Activated CD4-positive, alpha-beta memory T cell treated with anti-CD3 and anti-CD28 coated beads, Interleukin-2, amount 10 ng/mL, durations not matched to agents 7 days and 5 days (primary cell): ENCODE results near the gene SLC24A4. TPM values are rescaled to one million over a fixed set of nuclear protein-coding genes. Genes with fewer than 3 reads are reported as not detected.
"Not testable (repeated sequence)": the region's sequence is repeated elsewhere in the genome, so short reads cannot be mapped to it uniquely, and the experiment has no call there.

Experiments used
- CTCF ChIA-PET: fragments of 350-600 bp; sonication (Branson Sonifier 250); formaldehyde crosslinking; loops from one replicate; lab custom pipeline; 2021; ENCODE audit warnings: antibody characterized with exemption, inconsistent platforms; lab: Charles Lee
- POLR2A ChIA-PET: fragments of 350-600 bp; sonication (Branson Sonifier 250); formaldehyde crosslinking; loops from one replicate; lab custom pipeline; 2021; ENCODE audit warnings: antibody characterized with exemption; lab: Charles Lee
- DNase-seq: peaks from one replicate; pipeline ENCODE4 v3.0.0-alpha.2; 2020
- H3K27ac Mint-ChIP-seq: one replicate; pipeline ENCODE4 v1.8.0; 2021; ENCODE audit warnings: mild to moderate bottlenecking, mixed read lengths
- H3K27me3 Mint-ChIP-seq: one replicate; pipeline ENCODE4 v1.8.0; 2021; ENCODE audit warnings: mixed read lengths
- H3K36me3 Mint-ChIP-seq: one replicate; pipeline ENCODE4 v1.8.0; 2021; ENCODE audit warnings: low read depth, mixed read lengths
- H3K4me1 Mint-ChIP-seq: one replicate; pipeline ENCODE4 v1.8.0; 2021; ENCODE audit warnings: mixed read lengths
- H3K4me3 Mint-ChIP-seq: one replicate; pipeline ENCODE4 v1.8.0; 2021; ENCODE audit warnings: mild to moderate bottlenecking, mixed read lengths
- H3K9me3 Mint-ChIP-seq: one replicate; pipeline ENCODE4 v1.8.0; 2021; ENCODE audit warnings: mixed read lengths
- total RNA-seq, 2 experiments: library from RNA; stranded (reverse); gene quantifications; one replicate each; pipeline ENCODE4 v1.2.3, GENCODE V29; 2021

SLC24A4 gene
- total RNA-seq, 2 experiments from 2014 or later: not detected

DNA sequence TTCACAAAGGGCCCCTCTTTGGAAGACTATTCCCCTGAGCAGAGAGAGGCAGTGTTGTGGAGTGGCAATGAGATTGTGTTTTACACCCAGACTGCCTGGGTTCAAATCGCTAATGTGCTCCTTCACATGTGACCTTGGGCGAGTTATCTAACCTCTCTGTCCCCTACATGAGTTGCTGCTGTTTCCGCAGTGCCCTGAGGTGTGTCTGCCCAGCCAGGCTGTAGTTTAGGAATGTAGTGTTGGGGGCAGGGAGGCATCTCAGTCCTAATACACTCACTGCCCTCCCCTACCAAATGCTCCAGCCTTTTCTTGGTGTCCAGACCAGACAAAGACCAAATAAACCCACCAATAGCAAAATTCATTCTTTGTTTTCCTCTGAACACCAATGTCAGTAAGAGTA lies 78.6 kb downstream of the SLC24A4 start:
- H3K4me1 Mint-ChIP-seq: no peaks in the 10 kb centered on the region
- no peak overlapping the region for H3K4me3 Mint-ChIP-seq
- DNase-seq: no peak
- no peaks in the 10 kb centered on the region for H3K36me3 Mint-ChIP-seq
- ChIA-PET CTCF (no interaction called here), POLR2A (no interaction called here)
- H3K9me3 Mint-ChIP-seq: peaks cover 2% of the 10 kb centered on the region
- H3K27me3 Mint-ChIP-seq: peaks cover 26% of the 10 kb centered on the region
- no peak overlapping the region for H3K27ac Mint-ChIP-seq

DNA sequence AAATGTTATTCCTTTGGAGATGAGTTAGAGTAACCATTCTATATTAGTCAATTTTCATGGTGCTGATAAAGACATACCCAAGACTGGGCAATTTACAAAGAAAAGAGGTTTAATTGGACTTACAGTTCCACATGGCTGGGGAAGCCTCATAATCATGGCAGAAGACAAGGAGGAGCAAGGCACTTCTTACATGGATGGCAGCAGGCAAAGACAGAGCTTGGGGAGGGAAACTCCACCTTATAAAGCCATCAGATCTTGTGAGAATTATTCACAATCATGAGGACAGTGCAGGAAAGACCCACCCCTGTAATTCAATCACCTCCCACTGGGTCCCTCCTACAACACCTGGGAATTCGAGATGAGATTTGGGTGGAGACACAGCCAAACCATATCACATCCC lies 79.5 kb downstream of the SLC24A4 start:
- CTCF ChIA-PET, POLR2A ChIA-PET, H3K9me3 Mint-ChIP-seq, H3K36me3 Mint-ChIP-seq, H3K4me1 Mint-ChIP-seq, H3K4me3 Mint-ChIP-seq, DNase-seq, H3K27ac Mint-ChIP-seq: not testable (repeated sequence)
- peaks cover 24% of the 10 kb centered on the region for H3K27me3 Mint-ChIP-seq

DNA sequence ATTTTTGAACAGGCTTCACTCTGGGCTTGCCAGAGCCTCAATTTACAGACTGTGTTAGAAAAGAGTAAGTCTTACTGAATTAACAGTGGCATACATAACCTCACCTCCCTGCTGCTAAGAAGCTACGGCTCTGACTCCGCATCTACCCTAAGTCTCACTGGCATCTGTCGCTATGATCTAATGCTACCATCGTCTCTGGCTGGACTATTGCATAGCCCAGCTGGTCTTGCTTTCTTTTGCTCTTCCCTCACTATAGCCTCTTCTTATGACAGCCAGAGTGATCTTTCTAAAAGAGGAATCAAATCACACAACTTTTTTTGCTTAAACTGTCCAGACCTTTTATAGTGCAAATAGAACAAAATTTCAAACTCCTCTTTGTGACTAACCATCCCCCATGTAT lies 81.1 kb downstream of the SLC24A4 start:
- CTCF ChIA-PET: no interaction called here
- Mint-ChIP-seq H3K9me3 (peaks cover 4% of the 10 kb centered on the region), H3K27ac (no peak overlapping the region), H3K27me3 (peaks cover 18% of the 10 kb centered on the region), H3K36me3 (no peaks in the 10 kb centered on the region), H3K4me3 (no peak overlapping the region), H3K4me1 (no peaks in the 10 kb centered on the region)
- DNase-seq: no peak
- POLR2A ChIA-PET: no interaction called here

DNA sequence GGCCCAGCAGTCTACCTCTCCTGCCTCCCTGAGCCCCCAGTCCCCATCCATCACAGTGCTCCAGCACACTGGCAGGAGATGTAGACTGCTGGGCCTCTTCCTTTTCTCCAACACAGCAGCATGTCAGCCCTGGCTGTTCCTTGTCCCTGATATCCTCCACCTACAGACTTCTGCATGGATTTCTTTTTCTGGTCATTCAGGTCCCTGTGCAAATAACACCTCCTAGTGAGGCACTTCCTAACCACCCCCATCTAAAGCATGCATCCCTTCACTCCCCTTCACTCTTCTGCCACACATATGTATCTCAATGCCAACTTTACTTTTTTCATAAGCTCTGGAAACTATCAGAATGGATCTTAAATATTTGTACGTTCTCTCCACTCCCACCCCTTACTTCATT lies 81.5 kb downstream of the SLC24A4 start:
- ChIA-PET CTCF (no interaction called here), POLR2A (no interaction called here)
- Mint-ChIP-seq H3K4me1 (no peaks in the 10 kb centered on the region), H3K27me3 (peaks cover 16% of the 10 kb centered on the region), H3K36me3 (no peaks in the 10 kb centered on the region), H3K9me3 (peaks cover 4% of the 10 kb centered on the region), H3K4me3 (no peak overlapping the region), H3K27ac (no peak overlapping the region)
- no peak for DNase-seq

DNA sequence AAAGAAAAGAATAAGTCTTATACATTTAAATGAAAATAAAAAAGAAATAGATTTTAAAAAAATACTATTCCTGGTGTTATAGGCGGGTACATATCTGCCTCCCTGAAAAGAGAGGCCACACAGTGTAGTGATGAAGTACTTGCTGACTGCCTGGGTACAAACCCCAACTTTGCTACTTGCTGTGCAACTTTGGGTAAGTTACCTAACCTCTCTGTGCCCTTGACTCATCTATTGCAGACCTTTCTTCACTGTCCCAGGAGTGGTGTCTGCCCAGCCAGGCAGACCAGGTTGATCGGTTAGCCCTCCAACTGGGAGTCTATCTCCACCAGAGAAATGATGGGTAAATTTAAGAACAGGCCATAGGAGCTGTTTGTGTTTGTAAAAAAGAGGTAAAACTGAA lies 82.0 kb downstream of the SLC24A4 start:
- no peak for DNase-seq
- H3K4me1 Mint-ChIP-seq: no peaks in the 10 kb centered on the region
- CTCF ChIA-PET: no interaction called here
- peaks cover 4% of the 10 kb centered on the region for H3K9me3 Mint-ChIP-seq
- H3K4me3 Mint-ChIP-seq: no peak overlapping the region
- H3K27me3 Mint-ChIP-seq: peaks cover 13% of the 10 kb centered on the region
- no peaks in the 10 kb centered on the region for H3K36me3 Mint-ChIP-seq
- POLR2A ChIA-PET: no interaction called here
- H3K27ac Mint-ChIP-seq: no peak overlapping the region

DNA sequence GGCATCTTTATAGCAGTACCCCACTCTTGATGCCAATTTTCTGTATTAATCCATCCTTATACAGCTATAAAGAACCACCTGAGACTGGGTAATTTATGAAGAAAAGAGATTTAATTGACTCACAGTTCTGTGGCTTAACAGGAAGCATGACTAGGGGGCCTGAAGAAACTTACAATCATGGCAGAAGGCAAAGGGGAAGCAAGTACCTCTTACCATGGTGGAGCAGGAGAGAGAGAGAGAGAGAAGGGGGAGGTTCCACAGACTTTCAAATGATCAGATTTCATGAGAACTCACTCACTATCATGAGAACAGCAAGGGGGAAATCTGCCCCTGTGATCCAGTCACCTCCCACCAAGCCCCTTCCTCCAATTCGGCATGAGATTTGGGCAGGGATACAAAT lies 84.4 kb downstream of the SLC24A4 start:
- H3K9me3 Mint-ChIP-seq: peaks cover 4% of the 10 kb centered on the region
- H3K36me3 Mint-ChIP-seq: no peaks in the 10 kb centered on the region
- H3K27ac Mint-ChIP-seq: no peak overlapping the region
- no peak for DNase-seq
- CTCF ChIA-PET: no interaction called here
- POLR2A ChIA-PET: no interaction called here
- peaks cover 7% of the 10 kb centered on the region for H3K27me3 Mint-ChIP-seq
- no peaks in the 10 kb centered on the region for H3K4me1 Mint-ChIP-seq
- no peak overlapping the region for H3K4me3 Mint-ChIP-seq

DNA sequence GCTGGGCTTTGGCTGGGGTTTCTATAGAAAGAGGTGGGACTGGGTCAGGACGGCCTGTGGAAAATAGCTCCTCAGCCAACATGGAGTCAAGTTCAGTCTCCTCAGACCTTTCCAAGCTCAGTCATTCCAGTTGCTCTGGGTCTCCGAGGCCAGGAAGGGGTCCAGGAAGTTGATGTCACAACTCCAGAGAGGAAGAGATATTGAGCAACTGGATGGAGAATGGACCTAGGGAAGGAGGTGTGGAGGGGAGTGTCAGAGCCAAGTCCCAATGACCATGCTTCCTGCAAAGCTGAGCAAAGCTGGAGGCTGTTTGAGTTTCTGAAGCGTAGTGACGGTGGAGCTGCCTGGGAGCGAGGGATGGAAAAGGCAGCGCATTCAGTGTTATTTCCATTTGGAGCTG lies 86.1 kb downstream of the SLC24A4 start:
- no peak for DNase-seq
- Mint-ChIP-seq H3K4me3 (no peak overlapping the region), H3K9me3 (peaks cover 4% of the 10 kb centered on the region), H3K27me3 (peaks cover 16% of the 10 kb centered on the region), H3K4me1 (no peaks in the 10 kb centered on the region), H3K36me3 (no peaks in the 10 kb centered on the region), H3K27ac (no peak overlapping the region)
- ChIA-PET CTCF (interaction anchor here (0.8 kb wide), 1 partner anchor 57 kb away, joined by 3 read pairs; no protein-coding TSS in a partner anchor), POLR2A (no interaction called here)

DNA sequence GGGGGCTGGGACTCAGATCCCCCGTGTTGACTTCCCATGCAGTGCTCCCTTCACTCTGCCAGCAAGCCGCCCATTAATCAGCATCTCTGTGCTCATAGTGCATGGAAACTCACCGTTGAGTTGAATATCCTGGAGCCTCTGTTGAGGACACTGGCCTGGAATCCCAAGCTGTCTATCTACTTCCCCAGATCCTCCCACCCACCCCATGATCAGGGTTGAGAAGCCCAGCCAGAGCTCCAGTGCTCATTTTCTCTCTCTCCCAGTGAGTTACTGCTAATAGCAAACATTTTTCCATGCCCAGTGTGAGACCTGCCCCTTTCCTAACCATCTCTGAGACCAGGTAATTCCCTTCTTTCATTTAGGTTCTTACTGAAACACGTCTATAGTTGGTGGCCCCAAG lies 88.2 kb downstream of the SLC24A4 start:
- H3K4me1 Mint-ChIP-seq: no peaks in the 10 kb centered on the region
- no peak for DNase-seq
- ChIA-PET CTCF (no interaction called here), POLR2A (no interaction called here)
- H3K27me3 Mint-ChIP-seq: peaks cover 13% of the 10 kb centered on the region
- H3K9me3 Mint-ChIP-seq: peaks cover 2% of the 10 kb centered on the region
- H3K4me3 Mint-ChIP-seq: no peak overlapping the region
- H3K36me3 Mint-ChIP-seq: no peaks in the 10 kb centered on the region
- H3K27ac Mint-ChIP-seq: no peak overlapping the region

DNA sequence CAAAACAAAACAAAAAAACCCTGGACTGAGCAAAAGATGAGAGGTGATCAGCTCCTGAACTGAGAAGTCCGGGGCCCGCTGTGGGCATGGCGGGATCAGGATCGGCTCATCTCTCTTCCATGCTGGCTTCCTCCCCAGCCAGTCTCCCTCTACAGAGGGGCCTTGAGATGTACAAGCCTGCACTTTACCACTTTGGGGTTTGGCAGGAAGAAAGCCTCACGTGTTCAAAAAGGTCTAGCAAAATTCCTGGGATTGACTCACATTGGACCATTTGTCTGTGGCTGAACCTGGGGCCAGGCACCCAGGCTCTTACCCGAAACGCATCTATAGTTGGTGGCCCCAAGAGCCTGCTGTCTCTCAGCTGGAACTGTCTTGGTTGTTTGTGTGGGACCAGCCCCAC lies 89.0 kb downstream of the SLC24A4 start:
- Mint-ChIP-seq H3K27me3 (peaks cover 13% of the 10 kb centered on the region), H3K4me1 (no peaks in the 10 kb centered on the region), H3K27ac (no peak overlapping the region), H3K4me3 (no peak overlapping the region), H3K36me3 (no peaks in the 10 kb centered on the region), H3K9me3 (no peaks in the 10 kb centered on the region)
- no peak for DNase-seq
- POLR2A ChIA-PET: no interaction called here
- CTCF ChIA-PET: no interaction called here

DNA sequence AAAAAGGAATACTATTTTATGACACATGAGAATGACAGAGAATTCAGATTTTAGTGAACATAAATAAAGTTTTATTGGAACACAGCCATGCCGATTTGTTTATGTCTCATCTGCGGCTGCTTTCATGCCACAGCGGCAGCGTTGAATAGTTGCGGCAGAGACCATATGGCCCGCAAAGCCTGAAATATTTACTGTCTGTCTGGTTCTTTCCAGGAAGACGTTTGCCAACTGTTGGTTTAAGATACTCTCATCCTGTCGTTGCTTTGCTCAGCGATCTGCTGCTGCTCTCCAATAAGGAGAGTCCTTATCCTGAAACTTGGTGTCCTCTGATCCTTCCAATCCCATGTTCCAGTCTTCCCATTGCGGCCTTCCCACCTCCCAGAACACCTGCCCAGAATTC lies 89.9 kb downstream of the SLC24A4 start:
- no peaks in the 10 kb centered on the region for H3K36me3 Mint-ChIP-seq
- CTCF ChIA-PET: no interaction called here
- POLR2A ChIA-PET: no interaction called here
- H3K4me1 Mint-ChIP-seq: no peaks in the 10 kb centered on the region
- H3K4me3 Mint-ChIP-seq: no peak overlapping the region
- no peak for DNase-seq
- H3K27ac Mint-ChIP-seq: no peak overlapping the region
- H3K9me3 Mint-ChIP-seq: no peaks in the 10 kb centered on the region
- H3K27me3 Mint-ChIP-seq: peaks cover 13% of the 10 kb centered on the region

DNA sequence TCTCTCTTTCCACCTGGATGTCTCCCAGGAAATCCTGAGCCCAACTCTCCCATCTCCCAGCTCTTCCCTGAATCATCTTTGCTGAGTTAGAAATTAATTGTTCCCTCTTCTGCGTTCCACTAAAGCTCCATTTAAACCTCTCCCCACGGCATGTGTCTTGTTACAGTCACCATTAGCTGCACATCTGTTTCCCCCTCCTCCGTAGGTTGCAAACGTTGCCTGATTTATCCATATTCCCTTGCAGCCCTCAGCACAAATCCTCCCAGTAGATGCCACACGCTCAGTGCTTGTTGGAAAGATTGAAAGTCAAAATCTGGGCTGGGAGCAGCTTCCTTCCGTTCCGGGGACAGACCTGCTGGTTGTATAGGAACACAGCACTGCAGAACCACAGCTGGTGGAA lies 90.4 kb downstream of the SLC24A4 start:
- CTCF ChIA-PET: interaction anchor here (0.6 kb wide), 1 partner anchor 1240 kb away, joined by 4 read pairs; no protein-coding TSS in a partner anchor
- H3K9me3 Mint-ChIP-seq: no peaks in the 10 kb centered on the region
- H3K27me3 Mint-ChIP-seq: peaks cover 13% of the 10 kb centered on the region
- DNase-seq: no peak
- H3K4me1 Mint-ChIP-seq: no peaks in the 10 kb centered on the region
- no peaks in the 10 kb centered on the region for H3K36me3 Mint-ChIP-seq
- POLR2A ChIA-PET: no interaction called here
- H3K4me3 Mint-ChIP-seq: no peak overlapping the region
- no peak overlapping the region for H3K27ac Mint-ChIP-seq

DNA sequence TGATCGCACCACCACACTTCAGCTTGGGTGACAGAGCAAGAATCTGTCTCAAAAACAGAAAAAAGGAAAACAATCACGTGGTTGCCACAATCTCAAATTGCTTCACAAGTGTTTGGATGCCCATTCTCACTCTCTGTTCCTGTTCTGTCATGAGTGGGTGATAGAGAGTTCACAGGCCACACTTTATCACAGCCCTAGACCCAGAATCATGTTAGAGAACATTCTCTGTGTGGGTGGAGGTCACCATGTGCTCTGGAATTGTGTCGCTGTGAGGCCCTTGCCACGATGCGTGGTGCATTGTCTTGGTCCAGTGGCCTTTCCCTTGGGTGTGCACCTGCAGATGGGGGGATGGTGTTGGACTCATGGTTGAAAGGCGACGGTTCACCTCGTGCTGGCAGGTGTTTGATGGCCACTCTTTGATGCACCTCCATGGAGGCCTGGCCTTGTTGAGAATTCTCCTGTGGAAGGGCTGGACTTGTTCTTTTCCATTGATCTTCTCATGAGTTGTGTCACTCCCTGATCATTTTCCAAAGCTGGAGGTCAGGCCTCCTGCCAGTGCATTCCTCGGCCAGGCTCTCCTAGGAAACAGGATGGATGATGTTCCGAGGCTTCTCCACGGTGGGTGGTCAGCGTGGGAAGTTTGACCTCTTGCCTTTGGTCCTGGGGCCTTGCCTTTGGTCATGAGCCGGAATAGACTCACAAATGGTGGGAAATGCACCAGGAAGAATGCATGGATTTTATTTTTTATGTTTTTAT lies 91.9 kb downstream of the SLC24A4 start:
- CTCF ChIA-PET: no interaction called here
- Mint-ChIP-seq H3K4me1 (no peaks in the 10 kb centered on the region), H3K36me3 (no peaks in the 10 kb centered on the region), H3K27ac (no peak overlapping the region), H3K9me3 (no peaks in the 10 kb centered on the region), H3K4me3 (no peak overlapping the region), H3K27me3 (peaks cover 13% of the 10 kb centered on the region)
- POLR2A ChIA-PET: interaction anchor here (0.6 kb wide), 1 partner anchor 8 kb away, joined by 3 read pairs; no protein-coding TSS in a partner anchor
- no peak for DNase-seq

DNA sequence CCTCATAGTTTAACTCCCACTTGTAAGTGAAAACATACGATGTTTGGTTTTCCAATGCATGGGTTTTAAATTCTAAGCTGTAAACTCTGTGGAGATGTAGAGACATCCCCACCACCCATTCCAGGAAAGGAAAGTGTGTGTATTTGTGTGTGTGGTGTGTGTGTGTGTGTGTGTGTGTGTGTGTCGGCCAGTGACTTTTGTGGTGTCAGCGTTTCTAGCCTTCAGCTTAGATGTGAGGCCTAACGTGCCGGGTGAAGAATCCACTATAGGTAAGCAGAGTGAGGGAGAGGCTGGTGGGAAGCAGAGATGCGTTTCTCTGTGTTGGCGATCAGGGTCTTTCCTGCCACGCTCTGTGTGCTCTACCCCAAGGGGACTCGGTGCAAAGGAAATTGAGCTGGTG lies 93.0 kb downstream of the SLC24A4 start:
- POLR2A ChIA-PET: no interaction called here
- H3K27me3 Mint-ChIP-seq: peaks cover 11% of the 10 kb centered on the region
- DNase-seq: no peak
- no peaks in the 10 kb centered on the region for H3K9me3 Mint-ChIP-seq
- no peaks in the 10 kb centered on the region for H3K4me1 Mint-ChIP-seq
- CTCF ChIA-PET: no interaction called here
- H3K4me3 Mint-ChIP-seq: no peak overlapping the region
- H3K27ac Mint-ChIP-seq: no peak overlapping the region
- H3K36me3 Mint-ChIP-seq: no peaks in the 10 kb centered on the region

DNA sequence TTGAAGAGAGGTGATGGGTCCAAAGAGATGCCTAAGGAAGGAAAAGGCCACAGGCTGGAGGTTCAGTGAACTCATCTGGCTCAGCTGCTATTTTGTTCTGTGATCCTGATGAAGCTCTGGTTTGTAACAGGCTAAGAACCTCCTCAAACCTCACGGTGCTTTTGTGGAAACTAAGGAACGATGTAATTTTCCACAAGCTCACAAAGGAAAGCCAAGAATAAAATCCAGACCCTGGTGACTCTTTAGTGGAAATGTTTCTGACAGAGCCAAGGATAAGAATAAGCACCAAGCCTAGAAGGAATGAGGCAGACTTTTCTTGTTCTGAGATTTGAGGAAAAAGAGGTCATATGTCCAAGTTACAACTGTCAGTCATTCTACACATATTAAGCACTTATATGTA lies 93.6 kb downstream of the SLC24A4 start:
- H3K27me3 Mint-ChIP-seq: peaks cover 11% of the 10 kb centered on the region
- H3K4me3 Mint-ChIP-seq: no peak overlapping the region
- H3K4me1 Mint-ChIP-seq: no peaks in the 10 kb centered on the region
- no peaks in the 10 kb centered on the region for H3K9me3 Mint-ChIP-seq
- H3K36me3 Mint-ChIP-seq: no peaks in the 10 kb centered on the region
- no peak for DNase-seq
- H3K27ac Mint-ChIP-seq: no peak overlapping the region
- POLR2A ChIA-PET: no interaction called here
- CTCF ChIA-PET: no interaction called here
